ENCODE results near the gene ATP6AP1. TPM values are rescaled to one million over a fixed set of nuclear protein-coding genes. Genes with fewer than 3 reads are reported as not detected.
"Not testable (repeated sequence)": the region's sequence is repeated elsewhere in the genome, so short reads cannot be mapped to it uniquely, and the experiment has no call there.

Gene ATP6AP1
- total RNA-seq, 1 donor: 33.2 TPM

DNA sequence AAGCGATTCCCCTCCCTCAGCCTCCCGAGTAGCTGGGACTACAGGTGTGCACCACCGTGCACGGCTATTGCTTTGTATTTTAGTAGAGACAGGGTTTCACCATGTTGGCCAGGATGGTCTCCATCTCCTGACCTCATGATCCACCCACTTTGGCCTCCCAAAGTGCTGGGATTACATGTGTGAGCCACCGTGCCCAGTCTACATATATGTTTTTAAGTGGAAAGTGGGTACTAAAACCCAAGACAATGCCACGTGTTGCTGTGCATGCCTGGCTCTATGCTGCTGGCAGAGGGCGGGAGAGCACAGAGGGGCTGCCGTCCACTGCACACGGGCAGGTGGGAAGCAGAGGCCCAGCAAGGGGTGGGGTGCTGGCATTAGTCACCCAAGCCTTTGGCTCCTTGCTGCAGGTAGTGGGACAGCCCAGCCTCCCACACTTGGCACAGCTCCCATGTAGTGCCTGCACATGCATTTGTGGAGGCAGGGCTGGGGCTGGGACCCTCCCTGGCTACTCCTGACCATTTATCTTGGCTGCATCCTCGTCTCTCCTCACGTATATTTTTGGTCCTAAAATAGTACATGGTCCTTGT is 45.9 kb upstream of the ATP6AP1 start:
- no peak overlapping the region for H3K4me3 ChIP-seq (ENCODE audit: low read depth, low read length)
- peak; percentile 14 for DNase-seq (ENCODE audit: low read depth)
- TF ChIP-seq, protein P1, sequence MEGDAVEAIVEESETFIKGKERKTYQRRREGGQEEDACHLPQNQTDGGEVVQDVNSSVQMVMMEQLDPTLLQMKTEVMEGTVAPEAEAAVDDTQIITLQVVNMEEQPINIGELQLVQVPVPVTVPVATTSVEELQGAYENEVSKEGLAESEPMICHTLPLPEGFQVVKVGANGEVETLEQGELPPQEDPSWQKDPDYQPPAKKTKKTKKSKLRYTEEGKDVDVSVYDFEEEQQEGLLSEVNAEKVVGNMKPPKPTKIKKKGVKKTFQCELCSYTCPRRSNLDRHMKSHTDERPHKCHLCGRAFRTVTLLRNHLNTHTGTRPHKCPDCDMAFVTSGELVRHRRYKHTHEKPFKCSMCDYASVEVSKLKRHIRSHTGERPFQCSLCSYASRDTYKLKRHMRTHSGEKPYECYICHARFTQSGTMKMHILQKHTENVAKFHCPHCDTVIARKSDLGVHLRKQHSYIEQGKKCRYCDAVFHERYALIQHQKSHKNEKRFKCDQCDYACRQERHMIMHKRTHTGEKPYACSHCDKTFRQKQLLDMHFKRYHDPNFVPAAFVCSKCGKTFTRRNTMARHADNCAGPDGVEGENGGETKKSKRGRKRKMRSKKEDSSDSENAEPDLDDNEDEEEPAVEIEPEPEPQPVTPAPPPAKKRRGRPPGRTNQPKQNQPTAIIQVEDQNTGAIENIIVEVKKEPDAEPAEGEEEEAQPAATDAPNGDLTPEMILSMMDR (IDR thresholded peaks at IDR 0.05; ENCODE audit: insufficient read depth, low read length): no peak

DNA sequence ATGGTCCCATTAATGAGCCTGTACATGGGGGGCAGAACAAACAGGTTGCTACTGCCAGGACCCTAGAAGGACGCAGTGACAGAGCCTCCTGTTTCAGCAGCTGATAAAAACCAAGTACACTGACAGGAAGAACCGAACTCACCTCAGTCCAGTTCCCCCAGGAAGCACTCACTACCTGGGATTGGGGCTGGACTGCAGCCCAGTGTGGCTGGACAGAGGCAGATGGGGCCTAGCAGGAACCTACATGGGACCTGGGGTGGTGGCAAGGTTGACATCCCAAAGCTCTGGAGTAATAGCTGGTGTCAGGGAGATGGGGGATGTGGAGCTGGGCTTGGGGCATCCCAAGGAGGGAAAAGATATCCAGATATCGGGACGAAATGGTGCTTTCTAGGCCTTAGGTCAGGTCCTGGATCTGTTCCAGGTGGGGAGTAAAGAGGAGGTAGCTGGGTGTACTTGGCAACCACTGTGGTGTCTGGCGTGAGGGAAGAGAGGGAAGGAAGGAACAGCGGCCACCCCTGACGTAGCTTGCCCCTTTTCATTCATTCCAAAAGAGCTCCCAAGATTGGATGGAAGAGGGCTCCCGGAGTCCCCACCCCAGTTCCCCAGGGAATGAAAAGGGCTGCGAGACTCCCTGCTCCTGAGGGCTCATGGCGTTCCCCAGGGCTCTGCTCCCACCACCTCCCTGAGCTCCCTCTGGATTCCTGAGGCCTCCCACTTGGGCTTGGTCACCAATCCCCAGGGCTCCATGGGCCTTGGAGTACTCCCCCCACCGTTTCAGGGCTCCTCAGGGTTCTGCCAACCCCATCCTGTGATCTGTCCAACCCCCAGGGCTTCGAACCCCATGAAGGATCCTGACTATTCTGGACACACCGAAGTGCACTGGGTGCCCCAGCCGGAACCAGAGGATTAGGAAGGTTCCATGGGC is 44.9 kb upstream of the ATP6AP1 start:
- no peak for DNase-seq (ENCODE audit: low read depth)
- TF ChIP-seq, protein P1 (IDR thresholded peaks at IDR 0.05; ENCODE audit: insufficient read depth, low read length): no peak
- no peak overlapping the region for H3K4me3 ChIP-seq (ENCODE audit: low read depth, low read length)

DNA sequence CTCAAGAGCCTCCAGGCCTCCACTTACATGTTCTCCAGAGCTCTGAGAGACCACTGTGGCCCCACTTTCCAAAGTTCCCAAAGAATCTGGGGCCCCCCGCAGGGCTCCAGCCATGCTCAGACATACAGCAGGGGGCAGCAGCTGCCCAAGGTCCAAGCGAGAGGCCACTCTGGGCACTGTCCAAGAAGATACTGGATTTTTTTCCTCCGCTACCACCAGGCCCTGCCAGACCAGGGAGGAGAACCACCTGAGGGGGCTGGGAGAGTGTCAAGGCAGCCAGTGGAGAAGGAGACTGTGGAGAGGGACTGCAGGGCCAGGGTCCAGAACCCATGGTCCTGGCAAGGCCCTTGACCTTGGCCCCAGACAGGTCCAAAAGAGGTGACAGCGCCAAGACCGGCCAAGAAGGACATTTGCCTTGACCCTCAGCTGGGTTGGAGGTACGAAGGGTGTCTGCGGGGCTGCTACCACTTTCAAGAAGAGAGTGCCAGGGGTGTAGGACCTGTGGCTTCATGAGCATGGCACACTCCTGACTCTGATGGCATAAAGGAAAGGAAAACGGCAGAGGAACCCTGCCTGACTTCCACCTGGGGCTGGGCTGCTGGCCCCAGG is 44.1 kb upstream of the ATP6AP1 start:
- TF ChIP-seq, protein P1 (IDR thresholded peaks at IDR 0.05; ENCODE audit: insufficient read depth, low read length): peak; percentile 36
- no peak for DNase-seq (ENCODE audit: low read depth)
- no peak overlapping the region for H3K4me3 ChIP-seq (ENCODE audit: low read depth, low read length)

DNA sequence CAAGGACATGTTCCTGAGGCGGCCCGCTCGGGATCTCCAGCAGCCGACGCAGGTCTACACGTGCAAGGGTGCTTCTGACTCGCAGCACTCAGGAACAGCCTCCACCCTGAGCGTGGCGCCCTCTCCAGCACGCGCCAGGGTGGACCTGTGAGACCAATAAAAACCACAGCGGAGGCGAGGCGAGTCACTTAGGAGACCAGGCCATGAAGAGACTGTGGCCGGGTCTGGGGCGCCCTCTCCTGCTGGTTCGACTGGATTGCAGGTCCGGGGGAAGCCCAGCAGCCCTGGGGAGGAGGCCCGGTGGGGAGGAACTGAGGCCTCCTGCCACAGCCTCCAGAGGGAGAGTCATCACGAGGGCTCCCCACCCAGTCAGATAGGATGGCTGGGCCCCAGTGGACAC is 40.4 kb upstream of the ATP6AP1 start:
- H3K4me3 ChIP-seq (ENCODE audit: low read depth, low read length); DNase-seq (ENCODE audit: low read depth): not testable (repeated sequence)

DNA sequence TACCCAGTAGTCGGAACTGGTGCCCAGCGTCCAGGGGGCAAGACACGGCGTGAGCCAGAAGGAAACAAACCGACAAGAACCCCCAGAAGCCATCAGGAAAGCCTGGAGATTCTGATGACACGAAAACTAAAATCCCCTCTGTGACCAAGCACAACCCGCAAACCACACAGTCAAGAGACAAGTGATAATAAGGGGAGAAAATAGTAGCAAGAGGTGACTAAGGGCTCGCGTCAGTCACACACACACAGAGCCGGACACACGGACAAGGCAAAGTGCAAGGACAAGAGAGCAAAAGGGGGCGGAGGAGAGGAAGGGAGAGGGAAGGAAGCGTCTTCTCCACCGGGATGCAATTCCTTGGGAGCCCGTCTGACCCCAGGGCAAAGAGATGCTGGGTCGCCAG is 39.8 kb upstream of the ATP6AP1 start:
- H3K4me3 ChIP-seq (ENCODE audit: low read depth, low read length); DNase-seq (ENCODE audit: low read depth): not testable (repeated sequence)

DNA sequence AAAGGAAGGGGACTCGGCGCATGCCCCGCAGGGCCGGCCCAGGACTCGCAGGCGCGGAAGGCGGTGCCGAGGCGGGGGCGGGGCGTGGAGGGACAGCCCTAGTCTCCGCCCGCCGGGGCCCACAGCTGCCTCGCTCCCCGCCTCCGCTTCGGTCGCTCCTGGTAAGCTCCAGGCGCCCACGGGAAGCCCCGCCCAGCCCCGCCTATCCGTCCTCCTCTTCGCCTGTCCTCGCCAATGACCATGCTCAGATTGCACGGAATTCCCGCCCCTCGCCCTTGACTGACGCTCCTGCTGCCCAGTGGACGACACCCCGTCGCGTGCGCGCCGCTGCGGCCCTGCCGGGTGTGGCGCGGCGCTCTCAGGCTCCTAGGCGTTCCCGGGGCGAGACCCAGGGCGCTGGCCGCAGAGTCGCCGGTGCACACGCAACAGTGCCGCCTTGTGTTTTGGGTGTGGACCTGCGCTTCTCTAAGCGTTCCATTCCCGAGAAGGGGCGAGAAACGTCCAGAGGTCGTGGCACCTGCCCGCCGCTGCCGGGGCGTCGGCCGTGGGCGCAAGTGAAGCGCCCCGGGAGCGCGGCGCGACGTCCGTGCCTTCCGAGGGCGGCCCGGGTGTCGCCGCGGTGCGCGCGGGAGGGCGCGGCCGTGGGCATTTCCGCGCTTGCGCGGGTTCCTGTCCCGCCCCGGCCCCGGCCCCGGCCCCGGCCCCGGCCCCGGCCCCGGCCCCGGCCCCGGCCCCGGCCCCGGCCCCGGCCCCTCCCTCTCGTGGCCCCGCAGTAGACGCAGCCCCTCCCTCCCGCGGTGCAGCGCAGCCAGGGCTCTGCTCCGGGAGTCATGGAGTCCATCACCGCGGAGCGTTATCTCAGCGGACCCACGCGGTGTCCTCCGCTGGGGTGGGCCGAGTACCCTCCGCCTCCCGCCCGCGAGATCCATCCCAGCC is 38.4 kb upstream of the ATP6AP1 start:
- not testable (repeated sequence) for DNase-seq (ENCODE audit: low read depth)
- H3K4me3 ChIP-seq (ENCODE audit: low read depth, low read length): peak overlapping the region; percentile 57

DNA sequence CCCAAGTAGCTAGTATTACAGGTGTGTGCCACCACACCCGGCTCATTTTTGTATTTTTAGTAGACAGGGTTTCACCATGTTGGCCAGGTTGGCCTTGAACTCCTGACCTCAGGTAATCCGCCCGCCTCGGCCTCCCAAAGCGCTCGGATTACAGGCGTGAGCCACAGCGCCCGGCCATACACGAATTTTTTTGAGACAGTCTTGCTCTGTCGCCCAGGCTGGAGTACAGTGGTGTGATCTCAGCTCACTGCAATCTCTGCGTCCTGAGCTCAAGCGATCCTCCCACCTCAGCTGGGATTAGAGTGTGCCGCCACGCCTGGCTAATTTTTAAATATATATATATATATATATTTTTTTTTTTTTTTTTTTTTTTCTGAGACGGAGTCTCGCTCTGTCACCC is 32.1 kb upstream of the ATP6AP1 start:
- not testable (repeated sequence) for DNase-seq (ENCODE audit: low read depth)

DNA sequence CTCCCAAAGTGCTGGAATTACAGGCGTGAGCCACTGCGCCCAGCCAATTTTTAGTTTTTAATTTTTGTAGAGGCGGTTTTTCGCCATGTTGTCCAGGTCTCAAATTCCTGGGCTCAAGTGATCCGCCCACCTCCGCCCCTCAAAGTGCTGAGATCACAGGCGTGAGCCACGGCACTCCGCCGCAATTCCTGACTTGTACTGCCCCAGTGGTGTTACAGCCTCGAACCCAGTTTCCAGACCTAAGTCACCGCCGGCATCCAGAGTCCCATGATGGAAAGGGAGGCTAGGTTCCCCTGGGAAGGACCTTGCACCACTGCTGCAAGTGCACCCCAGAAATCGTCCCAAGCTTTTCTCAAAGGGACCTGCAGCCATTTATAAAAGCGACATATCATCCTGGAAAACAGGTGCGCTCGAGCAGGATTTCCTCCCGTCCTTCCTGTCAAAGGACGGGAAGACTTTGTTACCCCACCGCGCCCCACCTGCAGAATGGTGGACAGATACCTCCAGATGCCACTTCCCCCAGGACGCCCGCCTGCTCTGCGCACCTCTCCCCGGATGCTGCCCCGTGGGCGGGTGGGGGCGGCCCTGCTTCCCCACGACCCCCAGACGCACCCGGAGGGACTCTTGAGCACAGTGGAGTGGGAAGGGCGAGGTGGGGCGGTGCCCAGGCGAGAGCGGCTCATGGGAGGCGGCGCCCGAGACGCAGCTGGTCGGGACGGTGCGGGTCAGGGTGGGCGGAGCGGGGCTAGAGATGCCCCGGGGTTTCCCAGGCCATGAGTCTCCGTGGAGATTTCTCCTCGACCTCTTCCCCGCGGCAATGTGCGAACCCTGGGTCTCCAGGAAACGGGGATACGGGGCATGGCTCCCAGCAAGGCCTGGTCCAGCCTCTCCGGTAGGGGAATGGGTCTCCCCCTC is 31.2 kb upstream of the ATP6AP1 start:
- TF ChIP-seq, protein P1 (IDR thresholded peaks at IDR 0.05; ENCODE audit: insufficient read depth, low read length): no peak
- peak; percentile 55 for DNase-seq (ENCODE audit: low read depth)
- peak overlapping the region; percentile 66 for H3K4me3 ChIP-seq (ENCODE audit: low read depth, low read length)

More for the DNA sequence above, 32.1 kb upstream of the ATP6AP1 start:
- not testable (repeated sequence) for H3K4me3 ChIP-seq (ENCODE audit: low read depth, low read length)
